OCI-LY7 (cell line): ENCODE measurements around the gene CACNA2D1. TPM values are rescaled to one million over a fixed set of nuclear protein-coding genes. Genes with fewer than 3 reads are reported as not detected.

ENCODE experiments used
- BruUV-seq: library from RNA; stranded (reverse); fragments of 400-500 nt; replicated peaks from 2 replicates; lab custom pipeline; 2021; lab: Mats Ljungman, UMichigan
- CTCF ChIA-PET: fragments of 300-600 bp; sonication (Branson Sonifier 250); formaldehyde crosslinking; loops from one replicate; lab custom pipeline; 2022; ENCODE audit warnings: antibody characterized with exemption; ENCODE audit not compliant: unreplicated experiment; lab: Charles Lee
- POLR2A ChIA-PET: fragments of 300-600 bp; sonication (Branson Sonifier 250); formaldehyde crosslinking; loops from one replicate; lab custom pipeline; 2022; ENCODE audit warnings: antibody characterized with exemption; lab: Charles Lee
- DNase-seq: peaks from one replicate; pipeline ENCODE4 v3.0.0-alpha.2; 2015; ENCODE audit warnings: low spot score
- H2AFZ ChIP-seq: fragments of 200-600 bp; sonication (generic), shearing (Covaris generic); 2 replicates; pipeline ENCODE4 v1.6.1; 2014; ENCODE audit warnings: mild to moderate bottlenecking, antibody characterized with exemption, low read length, moderate library complexity
- H3K27ac ChIP-seq: fragments of 200-600 bp; sonication (generic); 2 replicates; pipeline ENCODE4 v1.5.1; 2014; ENCODE audit warnings: mixed run types, low read depth, mild to moderate bottlenecking, moderate library complexity, low read length, inconsistent platforms; ENCODE audit not compliant: poor library complexity, severe bottlenecking
- H3K36me3 ChIP-seq: fragments of 200-600 bp; sonication (generic); 2 replicates; pipeline ENCODE4 v1.6.1; 2014; ENCODE audit warnings: mild to moderate bottlenecking, antibody characterized with exemption, low read length, moderate library complexity, mixed read lengths; ENCODE audit not compliant: insufficient read depth
- H3K4me1 ChIP-seq: fragments of 200-600 bp; sonication (generic); 2 replicates; pipeline ENCODE4 v1.5.1; 2014; ENCODE audit warnings: mild to moderate bottlenecking, low read length; ENCODE audit not compliant: insufficient read depth, poor library complexity, severe bottlenecking
- H3K4me2 ChIP-seq: fragments of 200-600 bp; sonication (generic); 2 replicates; pipeline ENCODE4 v1.6.1; 2014; ENCODE audit warnings: mild to moderate bottlenecking, low read length
- H3K4me3 ChIP-seq: fragments of 200-600 bp; sonication (generic); 2 replicates; pipeline ENCODE4 v1.5.1; 2014; ENCODE audit warnings: mild to moderate bottlenecking, low read depth, low read length; ENCODE audit not compliant: poor library complexity, severe bottlenecking
- H3K79me2 ChIP-seq: fragments of 200-600 bp; sonication (generic); 2 replicates; pipeline ENCODE4 v1.6.1; 2016; ENCODE audit warnings: low read depth, mild to moderate bottlenecking, low read length, moderate library complexity, mixed read lengths; ENCODE audit not compliant: insufficient read depth
- H3K9me2 ChIP-seq: fragments of 200-600 bp; sonication (generic); 2 replicates; pipeline ENCODE4 v1.6.1; 2016; ENCODE audit warnings: mild to moderate bottlenecking, low read length, mixed read lengths; ENCODE audit not compliant: insufficient read depth
- H3K9me3 ChIP-seq: fragments of 200-600 bp; sonication (generic); 2 replicates; pipeline ENCODE4 v1.6.1; 2014; ENCODE audit warnings: mild to moderate bottlenecking, mixed run types, low read length, mixed read lengths
- H4K20me1 ChIP-seq: fragments of 200-600 bp; sonication (generic); 2 replicates; pipeline ENCODE4 v1.6.1; 2014; ENCODE audit warnings: mild to moderate bottlenecking, antibody characterized with exemption, low read length, moderate library complexity, mixed read lengths; ENCODE audit not compliant: insufficient read depth
- CTCF ChIP-seq: fragments of 200-600 bp; sonication (generic); conservative IDR thresholded peaks from 2 replicates; pipeline ENCODE4 v1.5.1; 2014; ENCODE audit warnings: mild to moderate bottlenecking, antibody characterized with exemption, low read length, moderate library complexity, mixed read lengths
- EZH2phosphoT487 ChIP-seq: fragments of 200-600 bp; sonication (generic); IDR thresholded peaks from 2 replicates; pipeline ENCODE4 v1.6.1; 2018; ENCODE audit warnings: low read depth, borderline replicate concordance, mild to moderate bottlenecking, mixed run types, antibody characterized with exemption, low read length, moderate library complexity, mixed read lengths
- intact Hi-C: fragments of 100-400 bp; cut with micrococcal nuclease; formaldehyde crosslinking; loops from one replicate; pipeline ENCODE4 v1.10.0; 2022; ENCODE audit not compliant: unreplicated experiment
- total RNA-seq, 2 experiments: library from RNA; depleted of rRNA in 1 of 2; stranded (reverse); fragments of >200 nt in 1 of 2; shearing (Covaris generic) in 1 of 2; gene quantifications; 2 replicates each; pipeline ENCODE4 v1.2.3, GENCODE V29; 2014 to 2022

The CACNA2D1 gene
- total RNA-seq, 2 experiments from 2014 or later: not detected

DNA sequence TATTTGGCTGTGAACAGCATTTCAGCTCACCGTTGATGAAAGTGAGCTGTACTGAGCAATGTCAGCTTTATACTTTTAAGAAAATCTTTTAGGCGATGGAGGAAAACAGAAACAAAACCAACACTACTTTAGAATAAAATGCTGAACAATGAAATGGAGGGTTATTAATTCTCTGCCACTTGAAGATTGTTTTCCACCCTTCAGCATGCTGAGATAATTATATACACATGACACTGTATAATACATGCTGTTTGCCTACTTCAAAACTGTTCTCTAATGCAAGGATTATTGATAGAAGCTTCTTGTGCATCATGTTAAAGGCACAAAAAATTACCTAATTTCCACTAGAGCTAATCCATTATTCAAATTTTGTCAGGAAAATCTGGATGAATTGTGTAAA, 66.8 kb downstream of the CACNA2D1 start:
- no peak overlapping the region for H3K27ac ChIP-seq
- H3K4me3 ChIP-seq: no peak overlapping the region
- H3K9me3 ChIP-seq: no peaks in the 10 kb centered on the region
- H3K36me3 ChIP-seq: no peaks in the 10 kb centered on the region
- no peak overlapping the region for H2AFZ ChIP-seq
- intact Hi-C loops: no loop called here
- TF ChIP-seq EZH2phosphoT487 (no peak), CTCF (no peak)
- H3K4me2 ChIP-seq: no peak overlapping the region
- POLR2A ChIA-PET: interaction anchor here (0.7 to 1.8 kb wide), 2 partner anchors 11 to 20 kb away, joined by 3 read pairs; no protein-coding TSS in a partner anchor
- no peaks in the 10 kb centered on the region for H3K9me2 ChIP-seq
- H3K79me2 ChIP-seq: no peaks in the 10 kb centered on the region
- no peaks in the 10 kb centered on the region for H4K20me1 ChIP-seq
- CTCF ChIA-PET: no interaction called here
- no peak for DNase-seq
- no peaks in the 10 kb centered on the region for H3K4me1 ChIP-seq
- BruUV-seq: no TSS peak

- no peak for TF ChIP-seq EZH2phosphoT487
- TF ChIP-seq CTCF: no peak
- no peak overlapping the region for H2AFZ ChIP-seq
- H3K79me2 ChIP-seq: no peaks in the 10 kb centered on the region
- DNase-seq: no peak
- no peaks in the 10 kb centered on the region for H3K4me1 ChIP-seq
- H3K4me2 ChIP-seq: no peak overlapping the region
- no peaks in the 10 kb centered on the region for H3K36me3 ChIP-seq
- H3K4me3 ChIP-seq: no peak overlapping the region
- POLR2A ChIA-PET: interaction anchor here (1.8 kb wide), 1 partner anchor 10 kb away, joined by 3 read pairs; no protein-coding TSS in a partner anchor
- no peaks in the 10 kb centered on the region for H3K9me2 ChIP-seq
- CTCF ChIA-PET: no interaction called here
- H4K20me1 ChIP-seq: no peaks in the 10 kb centered on the region
- intact Hi-C loops: no loop called here
- no TSS peak for BruUV-seq
- no peaks in the 10 kb centered on the region for H3K9me3 ChIP-seq
- no peak overlapping the region for H3K27ac ChIP-seq
Observed at GRCh38 chr7:82375713-82376112, 67.9 kb downstream of the CACNA2D1 start.

DNA sequence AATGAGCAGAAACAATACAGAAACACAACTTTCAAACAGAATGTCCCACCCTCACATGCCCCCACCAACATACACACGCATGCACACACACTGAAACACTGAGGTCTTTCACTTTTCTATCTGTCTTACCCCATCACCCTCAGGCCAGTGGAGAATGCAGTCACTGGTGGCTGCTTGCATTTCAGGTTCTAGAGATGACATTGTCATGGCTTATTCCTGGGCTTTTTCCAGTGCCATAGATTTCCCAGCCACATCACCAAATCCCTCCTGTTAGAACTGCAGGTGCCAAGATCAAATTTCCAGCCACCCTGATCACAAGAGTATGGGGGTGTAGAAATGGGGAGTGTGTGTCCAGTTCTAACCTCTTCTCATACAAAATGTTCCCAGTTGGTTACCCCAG, 68.4 kb downstream of the CACNA2D1 start:
- CTCF ChIA-PET: no interaction called here

More for the DNA sequence above, 68.4 kb downstream of the CACNA2D1 start:
- POLR2A ChIA-PET: no interaction called here
- Histone ChIP-seq H2AFZ (no peak overlapping the region), H3K27ac (no peak overlapping the region), H3K4me3 (no peak overlapping the region), H3K9me2 (no peaks in the 10 kb centered on the region), H3K4me1 (no peaks in the 10 kb centered on the region), H3K36me3 (no peaks in the 10 kb centered on the region), H4K20me1 (no peaks in the 10 kb centered on the region), H3K79me2 (no peaks in the 10 kb centered on the region), H3K9me3 (no peaks in the 10 kb centered on the region), H3K4me2 (no peak overlapping the region)
- intact Hi-C loops: no loop called here
- TF ChIP-seq CTCF: no peak
- BruUV-seq: no TSS peak
- DNase-seq: no peak
